NCI-H510A treated with DMSO at 0.1 percent for 48 hours (cell line): Measurements from ENCODE around the gene XBP1.
A peak's percentile ranks its signal among the peaks of the same experiment; 100 is the strongest.
"Not testable (repeated sequence)": the region's sequence is repeated elsewhere in the genome, so short reads cannot be mapped to it uniquely, and the experiment has no call there.

Experiments used
- DNase-seq: peaks from one replicate; lab custom pipeline; 2025; lab: John Stamatoyannopoulos, UW

XBP1 gene

GRCh38 chr22:28817919-28818859 lies 17.8 kb upstream of the XBP1 start:
- DNase-seq = peak; percentile 77

- DNase-seq = no peak
Observed at GRCh38 chr22:28817064-28817463, 16.7 kb upstream of the XBP1 start.

- DNase-seq = no peak
Observed at GRCh38 chr22:28815729-28816128, 15.4 kb upstream of the XBP1 start.

- DNase-seq = no peak
Observed at GRCh38 chr22:28815111-28815510, 14.7 kb upstream of the XBP1 start.

GRCh38 chr22:28813772-28814518 lies 13.6 kb upstream of the XBP1 start:
- DNase-seq = no peak

- DNase-seq = no peak
Observed at GRCh38 chr22:28812516-28812915, 12.1 kb upstream of the XBP1 start.

GRCh38 chr22:28810821-28811491 lies 10.6 kb upstream of the XBP1 start:
- DNase-seq = no peak

- no peak for DNase-seq
Observed at GRCh38 chr22:28808716-28809355, 8.5 kb upstream of the XBP1 start.

- DNase-seq = not testable (repeated sequence)
Observed at GRCh38 chr22:28805426-28805825, 5.1 kb upstream of the XBP1 start.

GRCh38 chr22:28802595-28803123 lies 2.3 kb upstream of the XBP1 start:
- no peak for DNase-seq

- no peak for DNase-seq
Observed at GRCh38 chr22:28801845-28802594, 1.7 kb upstream of the XBP1 start.

GRCh38 chr22:28799606-28800307 lies 612 bp downstream of the XBP1 start:
- DNase-seq = no peak

- DNase-seq = peak; percentile 29
Observed at GRCh38 chr22:28798810-28799605, 1.4 kb downstream of the XBP1 start.

GRCh38 chr22:28795932-28796856 lies 4.2 kb downstream of the XBP1 start:
- no peak for DNase-seq

- no peak for DNase-seq
Observed at GRCh38 chr22:28795071-28795693, 5.2 kb downstream of the XBP1 start.

- no peak for DNase-seq
Observed at GRCh38 chr22:28793976-28794584, 6.3 kb downstream of the XBP1 start.
